ENCODE results near the gene FBXO34. TPM values are rescaled to one million over a fixed set of nuclear protein-coding genes. Genes with fewer than 3 reads are reported as not detected.

The FBXO34 gene
- total and polyA plus RNA-seq, 2 experiments from 2014 or later: 27.5 to 45.9 TPM

- Histone ChIP-seq H3K36me3 (replicated peaks; ENCODE audit: insufficient read depth, low read depth) (no peaks in the 10 kb centered on the region), H3K4me2 (no peak overlapping the region), H2AFZ (no peak overlapping the region), H3K9me3 (ENCODE audit: low read depth) (no peaks in the 10 kb centered on the region), H3K4me1 (ENCODE audit: insufficient read depth) (peaks cover 6% of the 10 kb centered on the region), H3K79me2 (no peaks in the 10 kb centered on the region), H3K4me3 (no peak overlapping the region), H3K27ac (no peak overlapping the region), H4K20me1 (ENCODE audit: insufficient read depth, poor library complexity, severe bottlenecking) (no peaks in the 10 kb centered on the region), H3K9me2 (replicated peaks; ENCODE audit: insufficient read depth) (no peaks in the 10 kb centered on the region), H3K27me3 (no peaks in the 10 kb centered on the region)
- TF ChIP-seq, protein P1, sequence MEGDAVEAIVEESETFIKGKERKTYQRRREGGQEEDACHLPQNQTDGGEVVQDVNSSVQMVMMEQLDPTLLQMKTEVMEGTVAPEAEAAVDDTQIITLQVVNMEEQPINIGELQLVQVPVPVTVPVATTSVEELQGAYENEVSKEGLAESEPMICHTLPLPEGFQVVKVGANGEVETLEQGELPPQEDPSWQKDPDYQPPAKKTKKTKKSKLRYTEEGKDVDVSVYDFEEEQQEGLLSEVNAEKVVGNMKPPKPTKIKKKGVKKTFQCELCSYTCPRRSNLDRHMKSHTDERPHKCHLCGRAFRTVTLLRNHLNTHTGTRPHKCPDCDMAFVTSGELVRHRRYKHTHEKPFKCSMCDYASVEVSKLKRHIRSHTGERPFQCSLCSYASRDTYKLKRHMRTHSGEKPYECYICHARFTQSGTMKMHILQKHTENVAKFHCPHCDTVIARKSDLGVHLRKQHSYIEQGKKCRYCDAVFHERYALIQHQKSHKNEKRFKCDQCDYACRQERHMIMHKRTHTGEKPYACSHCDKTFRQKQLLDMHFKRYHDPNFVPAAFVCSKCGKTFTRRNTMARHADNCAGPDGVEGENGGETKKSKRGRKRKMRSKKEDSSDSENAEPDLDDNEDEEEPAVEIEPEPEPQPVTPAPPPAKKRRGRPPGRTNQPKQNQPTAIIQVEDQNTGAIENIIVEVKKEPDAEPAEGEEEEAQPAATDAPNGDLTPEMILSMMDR (IDR thresholded peaks at IDR 0.05; ENCODE audit: poor library complexity): no peak
- TF ChIP-seq EZH2 (IDR thresholded peaks at IDR 0.05; ENCODE audit: borderline replicate concordance): no peak
- no peak for TF ChIP-seq EZH2phosphoT487 (IDR thresholded peaks at IDR 0.05; ENCODE audit: low read depth, severe bottlenecking, unreplicated experiment)
- DNase-seq (ENCODE audit: low spot score): no peak
- WGBS (ENCODE audit: low lambda C conversion rate, missing lambda C conversion rate): 86% methylated on average over 11 of the region's 11 CpGs
Observed at GRCh38 chr14:55370883-55371455, 99.7 kb downstream of the FBXO34 start.

GRCh38 chr14:55372423-55372822, 101.2 kb downstream of the FBXO34 start:
- Histone ChIP-seq H2AFZ (no peak overlapping the region), H3K9me3 (ENCODE audit: low read depth) (no peaks in the 10 kb centered on the region), H3K36me3 (replicated peaks; ENCODE audit: insufficient read depth, low read depth) (no peaks in the 10 kb centered on the region), H3K27me3 (no peaks in the 10 kb centered on the region), H3K27ac (no peak overlapping the region), H3K4me1 (ENCODE audit: insufficient read depth) (peaks cover under 1% of the 10 kb centered on the region), H3K79me2 (no peaks in the 10 kb centered on the region), H4K20me1 (ENCODE audit: insufficient read depth, poor library complexity, severe bottlenecking) (no peaks in the 10 kb centered on the region), H3K4me3 (no peak overlapping the region), H3K9me2 (replicated peaks; ENCODE audit: insufficient read depth) (no peaks in the 10 kb centered on the region), H3K4me2 (no peak overlapping the region)
- WGBS (ENCODE audit: low lambda C conversion rate, missing lambda C conversion rate): 100% methylated on average over 1 of the region's 1 CpG
- TF ChIP-seq, protein P1 (IDR thresholded peaks at IDR 0.05; ENCODE audit: poor library complexity): no peak
- TF ChIP-seq EZH2phosphoT487 (IDR thresholded peaks at IDR 0.05; ENCODE audit: low read depth, severe bottlenecking, unreplicated experiment) (no peak), EZH2 (IDR thresholded peaks at IDR 0.05; ENCODE audit: borderline replicate concordance) (no peak)
- DNase-seq (ENCODE audit: low spot score): no peak

DNA sequence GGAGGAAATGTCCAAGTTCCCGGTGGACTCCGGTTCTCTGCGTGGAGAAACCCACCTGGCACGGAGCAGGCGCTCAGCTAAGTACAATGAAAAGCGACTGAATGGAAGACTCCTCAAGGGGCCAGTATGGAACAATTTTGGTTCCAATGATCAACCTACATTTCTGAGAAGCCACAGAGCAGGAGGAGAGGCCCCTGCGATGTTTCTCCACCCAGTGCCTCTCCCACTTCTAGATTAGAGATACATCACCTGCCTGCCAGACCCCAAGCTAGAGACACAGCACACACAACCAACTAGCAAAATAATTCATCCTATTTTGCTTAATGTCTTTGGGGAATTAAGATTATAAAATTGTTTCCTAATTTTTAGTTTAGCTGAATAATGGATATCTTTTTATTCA, 101.6 kb downstream of the FBXO34 start:
- no peaks in the 10 kb centered on the region for H3K27me3 ChIP-seq
- H3K36me3 ChIP-seq (replicated peaks; ENCODE audit: insufficient read depth, low read depth): no peaks in the 10 kb centered on the region
- no peaks in the 10 kb centered on the region for H4K20me1 ChIP-seq (ENCODE audit: insufficient read depth, poor library complexity, severe bottlenecking)
- 94% methylated on average over 7 of the region's 7 CpGs for WGBS (ENCODE audit: low lambda C conversion rate, missing lambda C conversion rate)
- H3K79me2 ChIP-seq: no peaks in the 10 kb centered on the region
- H3K9me2 ChIP-seq (replicated peaks; ENCODE audit: insufficient read depth): no peaks in the 10 kb centered on the region
- H3K4me3 ChIP-seq: no peak overlapping the region
- no peak overlapping the region for H3K27ac ChIP-seq
- H3K4me1 ChIP-seq (ENCODE audit: insufficient read depth): no peaks in the 10 kb centered on the region
- no peaks in the 10 kb centered on the region for H3K9me3 ChIP-seq (ENCODE audit: low read depth)
- H3K4me2 ChIP-seq: no peak overlapping the region
- no peak overlapping the region for H2AFZ ChIP-seq
- TF ChIP-seq EZH2 (IDR thresholded peaks at IDR 0.05; ENCODE audit: borderline replicate concordance) (no peak), EZH2phosphoT487 (IDR thresholded peaks at IDR 0.05; ENCODE audit: low read depth, severe bottlenecking, unreplicated experiment) (no peak)
- TF ChIP-seq, protein P1 (IDR thresholded peaks at IDR 0.05; ENCODE audit: poor library complexity): no peak
- no peak for DNase-seq (ENCODE audit: low spot score)

Data from hepatocyte (in vitro differentiated cells).